Right lobe of liver (tissue), 4 donors: ENCODE measurements around the gene RNASEH2A.

Experiments used
- POLR2A ChIP-seq: fragments of 450-650 bp; IDR thresholded peaks from one replicate; pipeline ENCODE4 v1.6.1; 2017; ENCODE audit warnings: antibody characterized with exemption, mild to moderate bottlenecking
- TF ChIP-seq, protein P1 (sequence below), 4 donors: fragments of 200-600 bp in 3 of 4; fragments of 450-650 bp in 1 of 4; IDR thresholded peaks; one replicate each; pipeline versions ENCODE4 v1.5.1 to v1.8.0; 2016 to 2022; ENCODE audit warnings: antibody characterized with exemption in 4 of 4, mild to moderate bottlenecking in 2 of 4
- donor health status: DM: no; HTN: no; CAD: no.
- donor health status: DM: no; HTN: no; CAD: no.
- donor health status: DM: no; HTN: yes; CAD: no.

- TF ChIP-seq, protein P1, sequence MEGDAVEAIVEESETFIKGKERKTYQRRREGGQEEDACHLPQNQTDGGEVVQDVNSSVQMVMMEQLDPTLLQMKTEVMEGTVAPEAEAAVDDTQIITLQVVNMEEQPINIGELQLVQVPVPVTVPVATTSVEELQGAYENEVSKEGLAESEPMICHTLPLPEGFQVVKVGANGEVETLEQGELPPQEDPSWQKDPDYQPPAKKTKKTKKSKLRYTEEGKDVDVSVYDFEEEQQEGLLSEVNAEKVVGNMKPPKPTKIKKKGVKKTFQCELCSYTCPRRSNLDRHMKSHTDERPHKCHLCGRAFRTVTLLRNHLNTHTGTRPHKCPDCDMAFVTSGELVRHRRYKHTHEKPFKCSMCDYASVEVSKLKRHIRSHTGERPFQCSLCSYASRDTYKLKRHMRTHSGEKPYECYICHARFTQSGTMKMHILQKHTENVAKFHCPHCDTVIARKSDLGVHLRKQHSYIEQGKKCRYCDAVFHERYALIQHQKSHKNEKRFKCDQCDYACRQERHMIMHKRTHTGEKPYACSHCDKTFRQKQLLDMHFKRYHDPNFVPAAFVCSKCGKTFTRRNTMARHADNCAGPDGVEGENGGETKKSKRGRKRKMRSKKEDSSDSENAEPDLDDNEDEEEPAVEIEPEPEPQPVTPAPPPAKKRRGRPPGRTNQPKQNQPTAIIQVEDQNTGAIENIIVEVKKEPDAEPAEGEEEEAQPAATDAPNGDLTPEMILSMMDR (IDR thresholded peaks at IDR 0.05) = no peak
- TF ChIP-seq POLR2A = peak; percentile 49
Observed at GRCh38 chr19:12774588-12775555, 31.5 kb upstream of the RNASEH2A start, which contains the start of gene HOOK2.
